D721Med (cell line): Measurements from ENCODE around the gene PDIA5.

Experiments
- DNase-seq: peaks from one replicate; pipeline ENCODE4 v3.0.0; 2011; ENCODE audit warnings: low spot score; ENCODE audit not compliant: insufficient read length
- FAIRE-seq: peaks from 2 replicates; lab custom pipeline; 2011; peaks lifted over from hg19 to GRCh38; lab: Jason Lieb, UNC
- CTCF ChIP-seq: IDR thresholded peaks from 2 replicates; pipeline ENCODE4 v1.5.1; 2012; ENCODE audit warnings: mild to moderate bottlenecking, control low read depth; ENCODE audit not compliant: insufficient read depth; ENCODE audit errors: missing control alignments

PDIA5 gene

GRCh38 chr3:123063034-123063433 is 3.8 kb upstream of the PDIA5 start:
- FAIRE-seq, result no peak
- no peak for TF ChIP-seq CTCF
- no peak for DNase-seq

GRCh38 chr3:123064506-123064905 is 2.3 kb upstream of the PDIA5 start:
- DNase-seq (no peak), FAIRE-seq (no peak)
- TF ChIP-seq CTCF, result no peak

- FAIRE-seq (no peak), DNase-seq (no peak)
- no peak for TF ChIP-seq CTCF
Measured at GRCh38 chr3:123064914-123065313, 1.9 kb upstream of the PDIA5 start.

GRCh38 chr3:123066599-123066895 is 278 bp upstream of the PDIA5 start:
- TF ChIP-seq CTCF, result no peak
- FAIRE-seq, result no peak
- no peak for DNase-seq

GRCh38 chr3:123067689-123068600 is 1.1 kb downstream of the PDIA5 start:
- peak; percentile 21 for TF ChIP-seq CTCF
- FAIRE-seq, result no peak
- DNase-seq, result no peak

GRCh38 chr3:123068601-123069381 is 2.0 kb downstream of the PDIA5 start:
- DNase-seq, result no peak
- TF ChIP-seq CTCF, result no peak
- no peak for FAIRE-seq
